Fibroblast of lung (primary cell): ENCODE data around the gene COX6B1.

Experiments used
- EZH2 ChIP-seq: IDR thresholded peaks from 2 replicates; pipeline ENCODE4 v1.5.1; 2012; ENCODE audit warnings: low read length, control low read depth, mild to moderate bottlenecking; ENCODE audit errors: missing control alignments
- TF ChIP-seq, protein P1 (sequence below), 2 donors: IDR thresholded peaks in 1 of 2; conservative IDR thresholded peaks in 1 of 2; 1 replicate in 1 of 2; 2 replicates in 1 of 2; pipeline ENCODE4 v1.5.1; 2011 to 2012; ENCODE audit warnings: low read length in 2 of 2, control low read depth in 1 of 2, inconsistent platforms in 1 of 2, low read depth in 1 of 2, mild to moderate bottlenecking in 1 of 2

DNA sequence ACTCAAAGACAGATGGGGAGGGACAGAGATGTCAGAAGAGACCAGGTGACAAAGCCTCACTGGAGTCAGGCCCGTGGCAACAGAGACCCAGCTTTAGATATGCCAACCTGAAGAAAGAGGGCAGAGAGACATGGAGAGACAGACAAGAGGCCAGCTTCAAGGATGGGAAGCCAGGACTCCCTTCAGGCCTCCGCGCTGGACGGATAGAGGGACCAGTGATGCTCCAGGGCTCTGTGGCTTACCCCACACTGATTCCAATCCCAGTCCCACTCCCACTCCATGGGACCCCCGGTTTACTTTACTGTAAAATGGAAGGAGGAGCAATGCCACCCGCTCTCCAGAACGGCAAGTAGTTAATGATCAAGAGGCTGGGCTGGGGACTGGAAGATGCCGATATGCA is 8.3 kb upstream of the COX6B1 start:
- TF ChIP-seq, protein P1, sequence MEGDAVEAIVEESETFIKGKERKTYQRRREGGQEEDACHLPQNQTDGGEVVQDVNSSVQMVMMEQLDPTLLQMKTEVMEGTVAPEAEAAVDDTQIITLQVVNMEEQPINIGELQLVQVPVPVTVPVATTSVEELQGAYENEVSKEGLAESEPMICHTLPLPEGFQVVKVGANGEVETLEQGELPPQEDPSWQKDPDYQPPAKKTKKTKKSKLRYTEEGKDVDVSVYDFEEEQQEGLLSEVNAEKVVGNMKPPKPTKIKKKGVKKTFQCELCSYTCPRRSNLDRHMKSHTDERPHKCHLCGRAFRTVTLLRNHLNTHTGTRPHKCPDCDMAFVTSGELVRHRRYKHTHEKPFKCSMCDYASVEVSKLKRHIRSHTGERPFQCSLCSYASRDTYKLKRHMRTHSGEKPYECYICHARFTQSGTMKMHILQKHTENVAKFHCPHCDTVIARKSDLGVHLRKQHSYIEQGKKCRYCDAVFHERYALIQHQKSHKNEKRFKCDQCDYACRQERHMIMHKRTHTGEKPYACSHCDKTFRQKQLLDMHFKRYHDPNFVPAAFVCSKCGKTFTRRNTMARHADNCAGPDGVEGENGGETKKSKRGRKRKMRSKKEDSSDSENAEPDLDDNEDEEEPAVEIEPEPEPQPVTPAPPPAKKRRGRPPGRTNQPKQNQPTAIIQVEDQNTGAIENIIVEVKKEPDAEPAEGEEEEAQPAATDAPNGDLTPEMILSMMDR (conservative IDR thresholded peaks at IDR 0.05 in 1 of 2, IDR thresholded peaks at IDR 0.05 in 1 of 2; ENCODE audit: low read depth in 1 of 2, low read length in 2 of 2) = no peak
- no peak for TF ChIP-seq EZH2
